GM18867 (cell line): Measurements from ENCODE around the gene RALB.
"Not testable (repeated sequence)": the region's sequence is repeated elsewhere in the genome, so short reads cannot be mapped to it uniquely, and the experiment has no call there.

Experiments
- ATAC-seq: cut with Tn5 transposase; IDR thresholded peaks from one replicate; pipeline ENCODE4 v1.9.1; 2021; ENCODE audit warnings: mild to moderate bottlenecking, moderate library complexity; ENCODE audit not compliant: unreplicated experiment

Gene RALB

GRCh38 chr2:120291401-120292311, 39.0 kb downstream of the RALB start:
- ATAC-seq = no peak

- peak; percentile 47 for ATAC-seq
These were observed 40.7 kb downstream of the RALB start for GRCh38 chr2:120293096-120294007.

- peak; percentile 98 for ATAC-seq
These were observed 41.3 kb downstream of the RALB start for GRCh38 chr2:120294008-120294340.

GRCh38 chr2:120298173-120298835, 45.7 kb downstream of the RALB start:
- no peak for ATAC-seq

GRCh38 chr2:120299004-120299403, 46.4 kb downstream of the RALB start:
- no peak for ATAC-seq

GRCh38 chr2:120299561-120299960, 46.9 kb downstream of the RALB start:
- ATAC-seq = no peak

GRCh38 chr2:120300385-120300784, 47.7 kb downstream of the RALB start:
- ATAC-seq = no peak

GRCh38 chr2:120301284-120301683, 48.6 kb downstream of the RALB start:
- ATAC-seq = no peak

- ATAC-seq = no peak
These were observed 49.6 kb downstream of the RALB start for GRCh38 chr2:120302301-120302700.

- no peak for ATAC-seq
These were observed 50.5 kb downstream of the RALB start for GRCh38 chr2:120303177-120303576.

GRCh38 chr2:120305296-120305695, 52.6 kb downstream of the RALB start:
- ATAC-seq = no peak

GRCh38 chr2:120305937-120306490, 53.4 kb downstream of the RALB start:
- no peak for ATAC-seq

GRCh38 chr2:120307482-120307881, 54.8 kb downstream of the RALB start:
- no peak for ATAC-seq

GRCh38 chr2:120308038-120308910, 55.6 kb downstream of the RALB start:
- no peak for ATAC-seq

- ATAC-seq = peak; percentile 59
These were observed 57.5 kb downstream of the RALB start for GRCh38 chr2:120310136-120310535.

GRCh38 chr2:120310841-120311240, 58.2 kb downstream of the RALB start:
- not testable (repeated sequence) for ATAC-seq

- ATAC-seq = no peak
These were observed 59.4 kb downstream of the RALB start for GRCh38 chr2:120312076-120312475.

GRCh38 chr2:120312860-120313694, 60.4 kb downstream of the RALB start:
- peak; percentile 58 for ATAC-seq
